HepG2 (cell line): Measurements from ENCODE around the gene TBL2. TPM values are rescaled to one million over a fixed set of nuclear protein-coding genes. Genes with fewer than 3 reads are reported as not detected.

Source experiments
- ADNP ChIP-seq: sonication (generic); formaldehyde crosslinking; IDR thresholded peaks from 2 replicates; pipeline ENCODE4 v1.4.0; 2020; ENCODE audit warnings: missing genetic modification reagents
- CEBPG ChIP-seq: IDR thresholded peaks from 2 replicates; pipeline ENCODE4 v1.6.1; 2016
- CEBPZ ChIP-seq: IDR thresholded peaks from 2 replicates; pipeline ENCODE4 v1.6.1; 2012; ENCODE audit warnings: low read length, improper control_type of control experiment
- GABPB1 ChIP-seq: IDR thresholded peaks from 2 replicates; pipeline ENCODE4 v1.6.1; 2016; ENCODE audit warnings: mild to moderate bottlenecking, missing genetic modification reagents, moderate library complexity, missing compliant biosample characterization
- HMG20B ChIP-seq: conservative IDR thresholded peaks from 2 replicates; pipeline ENCODE4 v1.6.1; 2016; ENCODE audit warnings: missing genetic modification reagents, missing compliant biosample characterization
- MAX ChIP-seq: IDR thresholded peaks from 2 replicates; pipeline ENCODE4 v1.6.1; 2012; ENCODE audit warnings: inconsistent platforms
- NCOA5 ChIP-seq: sonication (generic); formaldehyde crosslinking; IDR thresholded peaks from 2 replicates; pipeline ENCODE4 v1.4.0; 2020; ENCODE audit warnings: missing genetic modification reagents
- REXO4 ChIP-seq: sonication (generic); formaldehyde crosslinking; IDR thresholded peaks from 2 replicates; pipeline ENCODE4 v1.8.0; 2022; ENCODE audit warnings: missing genetic modification reagents, mild to moderate bottlenecking, borderline replicate concordance
- RFX3 ChIP-seq: IDR thresholded peaks from 2 replicates; pipeline ENCODE4 v1.6.1; 2016; ENCODE audit warnings: missing biosample characterization, missing genetic modification reagents
- RXRA ChIP-seq: sonication (generic); formaldehyde crosslinking; IDR thresholded peaks from 2 replicates; pipeline ENCODE4 v1.5.1; 2020; ENCODE audit warnings: missing genetic modification reagents
- SOX13 ChIP-seq, 3 experiments: fragments of 450-650 bp in 1 of 3; sonication (generic) in 1 of 3; formaldehyde crosslinking in 1 of 3; IDR thresholded peaks in 2 of 3; conservative IDR thresholded peaks in 1 of 3; 2 replicates each; pipeline versions ENCODE4 v1.5.0 to v1.6.1; 2016 to 2020; ENCODE audit warnings: antibody characterized with exemption in 1 of 3, mild to moderate bottlenecking in 1 of 3, missing compliant biosample characterization in 1 of 3, missing genetic modification reagents in 1 of 3, moderate library complexity in 1 of 3
- USF2 ChIP-seq, 2 experiments: sonication (generic) in 1 of 2; formaldehyde crosslinking in 1 of 2; IDR thresholded peaks; 2 replicates each; pipeline versions ENCODE4 v1.5.1 to v1.6.1; 2011 to 2020; ENCODE audit warnings: borderline replicate concordance in 1 of 2, low read depth in 1 of 2, low read length in 1 of 2, mild to moderate bottlenecking in 1 of 2, missing genetic modification reagents in 1 of 2, moderate library complexity in 1 of 2
- ZBTB25 ChIP-seq: IDR thresholded peaks from 2 replicates; pipeline ENCODE4 v1.6.1; 2018; ENCODE audit warnings: missing genetic modification reagents
- ZNF124 ChIP-seq: sonication (generic); formaldehyde crosslinking; IDR thresholded peaks from 2 replicates; pipeline ENCODE4 v1.4.0; 2020; ENCODE audit warnings: missing genetic modification reagents
- ZNF563 ChIP-seq: sonication (generic); formaldehyde crosslinking; IDR thresholded peaks from 2 replicates; pipeline ENCODE4 v1.8.0; 2022; ENCODE audit warnings: mild to moderate bottlenecking, moderate library complexity, missing genetic modification reagents
- ZNF574 ChIP-seq: sonication (generic); formaldehyde crosslinking; IDR thresholded peaks from 2 replicates; pipeline ENCODE4 v1.4.0; 2020; ENCODE audit warnings: missing genetic modification reagents
- ZNF691 ChIP-seq: sonication (generic); formaldehyde crosslinking; IDR thresholded peaks from 2 replicates; pipeline ENCODE4 v1.4.0; 2020; ENCODE audit warnings: missing genetic modification reagents, low read depth, mild to moderate bottlenecking, borderline replicate concordance
- polyA plus RNA-seq, 8 experiments: library from polyadenylated mRNA; depleted of rRNA in 3 of 8; stranded (reverse) in 7 of 8; unstranded in 1 of 8; fragments of >200 nt; fragmentation: Illumina TruSeq in 4 of 8; extraction: Trizol in 4 of 8; gene quantifications; 2 replicates each; pipeline versions ENCODE4 v1.2.1 to v1.2.3, GENCODE V29; 2011 to 2016; ENCODE audit warnings: low read depth in 4 of 8, missing spikeins in 1 of 8, mixed read lengths in 1 of 8; ENCODE audit not compliant: insufficient read depth in 1 of 8
- total RNA-seq, 5 experiments: library from RNA; depleted of rRNA; stranded (reverse); fragments of >200 nt; fragmentation: Illumina TruSeq; extraction: Trizol; gene quantifications; 2 replicates each; pipeline ENCODE4 v1.2.3, GENCODE V29; 2016; ENCODE audit warnings: low read depth in 1 of 5

TBL2 gene
- total and polyA plus RNA-seq, 2 of the 13 experiments (the other 11 are each of a cell fraction or from before 2014, with no cell fraction given) = 43.4 to 47.2 TPM

GRCh38 chr7:73612598-73613269 lies 34.4 kb upstream of the TBL2 start (continued):
- TF ChIP-seq SOX13 (IDR thresholded peaks at IDR 0.05) (peak; percentile 96), SOX13 (CRISPR knock-in tag; conservative IDR thresholded peaks at IDR 0.05 in 1 of 2, IDR thresholded peaks at IDR 0.05 in 1 of 2) (peak in 1 of 2 experiments; percentile 99; a peak in 2 of 4 replicates), ZNF124 (CRISPR knock-in tag) (peak; percentile 95), CEBPZ (no peak), ADNP (no peak), ZBTB25 (CRISPR knock-in tag) (peak; percentile 68), ZNF574 (peak; percentile 75), RXRA (CRISPR knock-in tag) (peak; percentile 91), USF2 (IDR thresholded peaks at IDR 0.05; ENCODE audit: low read depth, low read length) (peak; percentile 89), USF2 (CRISPR knock-in tag; IDR thresholded peaks at IDR 0.05; ENCODE audit: borderline replicate concordance) (peak; percentile 93), REXO4 (CRISPR knock-in tag) (no peak), CEBPG (CRISPR knock-in tag) (peak; percentile 71), NCOA5 (CRISPR knock-in tag) (no peak), ZNF691 (CRISPR knock-in tag) (peak; percentile 53; the same call in 1 of the 2 replicates), HMG20B (peak; percentile 92), GABPB1 (CRISPR knock-in tag) (peak; percentile 26; the same call in 1 of the 2 replicates), ZNF563 (CRISPR knock-in tag) (peak; percentile 43; the same call in 1 of the 2 replicates), RFX3 (0 out of 2 replicates have a peak, but pooled peaks have one; percentile 17), MAX (peak; percentile 83)
